Left colon (tissue), 2 donors: ENCODE measurements around the gene NRXN2. TPM values are rescaled to one million over a fixed set of nuclear protein-coding genes. Genes with fewer than 3 reads are reported as not detected.
"Not testable (repeated sequence)": the region's sequence is repeated elsewhere in the genome, so short reads cannot be mapped to it uniquely, and the experiment has no call there.

Source experiments
- ATAC-seq: fragments of 200-7000 bp; cut with Tn5 transposase; one replicate; pipeline ENCODE4 v1.9.1; 2020; ENCODE audit warnings: mild to moderate bottlenecking, moderate library complexity
- DNase-seq, 2 donors: peaks; one replicate each; pipeline ENCODE4 v3.0.0-alpha.2; 2020
- intact Hi-C, 2 donors: fragments of 100-400 bp; cut with DNase I in 1 of 2; cut with micrococcal nuclease in 1 of 2; formaldehyde crosslinking; loops; one replicate each; pipeline versions ENCODE4 v1.11.2 to v1.14.0; 2022; cut with DNase I, micrococcal nuclease
- total RNA-seq, 2 donors: library from RNA; stranded (reverse); fragmentation: NEBNext Ultra II Directional; extraction: Animal tissue kit (Norgen Biotek cat#: 25700); gene quantifications; one replicate each; pipeline ENCODE4 v1.2.1, GENCODE V29; 2021
- donor health status: DM: no; HTN: no; CAD: no.
- donor health status: DM: yes; HTN: yes; CAD: no.

Gene NRXN2
- total RNA-seq, 2 donors from 2014 or later, result 3.6 to 5.3 TPM

DNA sequence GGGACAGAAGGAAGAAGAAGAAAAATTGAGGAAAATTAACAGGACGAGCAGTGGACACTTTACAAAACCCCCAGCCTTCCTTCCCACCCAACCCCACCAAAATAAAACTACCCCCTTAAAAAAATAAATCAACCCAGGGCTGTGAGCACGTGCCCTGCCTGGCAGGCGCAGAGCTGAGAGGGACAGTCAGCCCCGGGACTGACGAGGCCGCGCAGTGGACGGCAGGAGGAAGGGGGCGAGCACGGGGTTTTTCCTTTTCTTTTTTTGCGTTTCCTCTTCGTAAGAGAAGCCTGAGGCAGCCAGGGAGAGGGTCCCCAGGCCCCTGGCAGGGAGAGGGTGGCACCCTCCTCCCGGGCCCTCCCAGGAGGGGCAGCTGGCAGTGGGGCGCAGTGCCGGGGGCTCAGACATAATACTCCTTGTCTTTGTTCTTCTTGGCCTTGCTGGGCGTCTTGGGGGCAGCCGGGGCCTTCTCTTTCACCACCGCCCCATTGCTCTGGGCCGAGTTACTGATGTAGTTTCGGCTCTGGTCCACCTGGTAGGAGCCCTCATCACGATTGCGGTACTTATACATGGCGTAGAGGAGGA, 116.1 kb downstream of the NRXN2 start:
- ATAC-seq, result no peak
- DNase-seq, result no peak
- intact Hi-C loops, result no loop called here

DNA sequence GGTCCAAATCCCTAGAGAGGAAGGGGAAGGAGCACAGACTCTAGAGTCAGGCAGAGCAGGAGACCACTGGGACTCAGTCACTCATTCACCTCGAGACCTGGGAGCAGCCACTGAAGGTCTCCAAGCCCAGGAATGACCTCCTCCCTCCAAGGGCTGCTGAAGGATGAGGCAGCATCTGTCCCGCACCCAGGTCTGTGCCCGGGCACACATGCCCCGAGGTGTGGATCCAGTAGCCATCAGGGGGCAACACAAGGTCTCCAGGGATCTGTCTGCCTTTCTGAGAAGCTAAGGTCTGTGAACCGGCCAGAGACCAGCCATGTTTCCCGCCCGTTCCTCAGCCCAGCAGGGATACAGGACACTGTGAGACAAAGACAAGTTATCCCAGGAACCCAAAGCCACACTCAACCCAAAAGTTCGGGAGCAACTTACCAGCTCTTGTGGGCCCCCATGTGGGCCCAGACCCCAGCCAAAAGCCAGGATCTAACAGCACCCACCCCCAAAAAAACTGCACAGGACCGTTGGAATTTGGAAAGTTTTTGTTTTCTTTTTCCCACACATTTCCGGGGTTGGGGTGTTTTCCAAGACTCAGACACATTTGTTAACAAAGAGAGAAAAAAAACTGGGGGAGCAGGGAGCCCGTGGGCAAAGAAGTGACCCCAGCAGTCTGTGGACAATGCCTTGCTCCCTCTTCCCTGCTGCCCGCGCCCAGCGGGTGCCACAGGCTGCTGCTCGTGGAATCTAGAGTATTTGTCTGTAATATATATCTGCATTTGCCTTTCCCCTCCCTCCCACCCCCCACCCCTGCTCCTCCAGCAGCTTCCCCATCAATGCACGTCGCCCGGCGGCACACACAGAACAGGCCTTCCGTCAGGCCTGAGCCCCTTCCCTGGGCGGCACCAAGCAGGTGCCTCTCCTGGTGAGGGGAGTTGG, 117.1 kb downstream of the NRXN2 start:
- DNase-seq (no peak), ATAC-seq (no peak)
- intact Hi-C loops, result no loop called here

DNA sequence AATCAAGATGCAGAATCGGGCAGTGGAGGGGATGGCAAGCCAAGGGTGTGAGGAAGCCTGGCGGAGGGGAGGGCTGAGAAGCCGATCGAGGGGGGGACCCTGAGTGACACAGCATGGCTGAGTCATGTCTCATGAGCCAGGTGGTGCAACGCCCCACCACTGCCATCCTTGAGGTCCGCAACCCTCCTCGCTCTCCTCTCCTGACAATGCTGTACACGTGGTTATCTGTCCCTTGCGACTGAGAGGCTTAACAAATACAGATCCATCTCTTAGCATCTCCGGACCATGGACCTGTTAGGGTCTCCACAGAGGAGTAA, 117.8 kb downstream of the NRXN2 start:
- intact Hi-C loops, result no loop called here
- ATAC-seq, result no peak
- DNase-seq, result no peak

DNA sequence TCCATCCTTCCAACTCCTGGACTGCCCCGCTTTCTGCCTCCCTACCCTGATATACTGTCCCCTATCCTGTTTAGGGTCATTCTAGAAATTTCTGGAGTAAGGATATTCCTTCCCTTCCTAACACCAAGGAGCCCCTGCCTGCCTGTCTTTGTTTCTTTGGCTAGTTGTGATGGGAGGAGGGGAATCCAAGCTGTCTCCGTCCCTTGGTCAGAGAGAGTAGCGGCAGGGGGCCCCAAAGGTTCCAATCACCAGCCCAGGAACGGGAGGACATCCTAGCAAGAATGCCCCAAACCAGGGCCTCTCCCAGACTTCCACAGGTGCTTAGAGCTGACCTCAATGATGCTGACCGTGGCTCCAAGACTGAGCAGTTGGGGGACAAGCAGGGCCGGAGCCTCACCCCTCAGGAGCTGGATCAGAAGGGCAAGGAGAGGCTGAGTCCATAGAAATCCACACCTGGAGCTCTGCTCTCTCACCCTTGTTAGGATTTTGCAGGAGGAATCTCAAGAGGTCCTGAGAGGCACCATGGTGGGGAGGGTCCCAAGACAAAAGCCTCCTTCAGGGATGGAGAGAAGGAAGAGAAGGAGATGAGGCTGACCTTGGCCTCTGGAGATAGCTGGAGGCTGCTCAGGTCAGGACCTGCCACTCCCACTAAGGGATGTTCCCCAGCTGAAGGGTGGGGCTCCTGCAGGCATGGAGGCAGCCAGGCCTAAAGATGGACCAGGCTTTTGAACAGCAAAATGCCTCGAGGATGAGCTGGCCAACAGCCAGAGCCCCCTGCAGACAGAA, 118.3 kb downstream of the NRXN2 start:
- intact Hi-C loops, result no loop called here
- DNase-seq (no peak), ATAC-seq (no peak)

DNA sequence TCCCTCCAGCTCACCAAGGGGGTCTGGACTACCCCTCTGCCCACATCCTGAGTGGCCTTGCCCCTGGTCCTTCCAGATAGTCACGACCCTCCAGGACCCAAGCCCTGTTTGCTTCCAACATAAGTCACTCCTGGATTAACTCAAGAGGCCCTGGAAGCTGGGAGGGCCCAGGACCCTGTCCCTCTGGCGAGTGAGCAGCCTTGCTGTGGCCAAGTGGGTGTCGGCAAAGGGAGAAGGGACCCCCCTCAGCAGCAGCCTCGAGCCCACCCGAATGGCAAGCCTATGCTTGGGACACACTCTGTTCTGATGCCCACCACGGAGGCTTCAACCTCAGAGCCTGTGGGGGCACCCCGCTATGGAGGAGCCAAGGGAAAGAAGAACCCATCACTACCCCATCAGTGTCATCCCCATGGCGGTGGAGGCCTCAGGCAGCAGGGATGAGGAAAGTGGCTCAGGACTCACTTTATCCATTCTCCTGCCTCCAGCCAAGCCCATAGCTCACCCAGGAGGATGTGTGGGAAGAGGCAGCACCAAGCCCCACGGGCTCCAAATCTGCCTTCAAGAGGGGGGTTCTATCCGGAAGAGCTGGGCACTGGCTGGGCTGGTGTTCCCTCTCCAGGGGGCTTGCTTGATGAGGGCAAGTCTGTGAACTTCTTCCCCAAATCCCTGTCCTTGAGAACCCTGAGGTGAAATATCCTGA, 119.4 kb downstream of the NRXN2 start:
- intact Hi-C loops, result no loop called here
- DNase-seq (no peak), ATAC-seq (no peak)

DNA sequence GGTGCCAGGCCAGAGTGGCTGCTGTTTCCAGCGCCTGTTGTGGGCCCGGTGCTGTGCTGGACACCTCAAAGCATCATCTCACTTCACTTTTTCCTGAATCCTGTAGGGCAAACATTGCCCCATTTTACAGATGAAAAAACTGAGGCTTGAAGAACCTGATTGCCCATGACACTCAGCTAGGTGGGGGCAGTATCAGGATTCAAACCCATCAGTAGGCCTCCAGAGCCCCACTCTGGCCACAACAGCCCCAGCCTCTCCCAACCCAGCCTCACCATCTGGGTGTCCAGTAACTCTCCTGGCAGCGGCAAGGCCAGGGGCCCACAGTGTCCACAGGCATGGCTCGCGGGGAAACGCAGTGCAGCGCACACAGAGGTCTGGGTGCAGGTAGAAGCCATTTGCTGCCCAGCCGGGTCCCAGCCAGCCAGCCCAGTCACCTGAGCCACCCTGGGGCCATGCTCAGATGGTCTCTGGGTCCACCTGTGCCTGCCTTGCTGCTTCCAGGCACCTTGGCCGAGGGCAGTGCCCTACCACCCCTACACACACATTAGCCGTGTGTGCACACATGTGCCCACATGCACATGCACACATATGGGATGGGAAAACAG, 120.4 kb downstream of the NRXN2 start:
- intact Hi-C loops, result no loop called here
- ATAC-seq, result no peak
- DNase-seq, result no peak

DNA sequence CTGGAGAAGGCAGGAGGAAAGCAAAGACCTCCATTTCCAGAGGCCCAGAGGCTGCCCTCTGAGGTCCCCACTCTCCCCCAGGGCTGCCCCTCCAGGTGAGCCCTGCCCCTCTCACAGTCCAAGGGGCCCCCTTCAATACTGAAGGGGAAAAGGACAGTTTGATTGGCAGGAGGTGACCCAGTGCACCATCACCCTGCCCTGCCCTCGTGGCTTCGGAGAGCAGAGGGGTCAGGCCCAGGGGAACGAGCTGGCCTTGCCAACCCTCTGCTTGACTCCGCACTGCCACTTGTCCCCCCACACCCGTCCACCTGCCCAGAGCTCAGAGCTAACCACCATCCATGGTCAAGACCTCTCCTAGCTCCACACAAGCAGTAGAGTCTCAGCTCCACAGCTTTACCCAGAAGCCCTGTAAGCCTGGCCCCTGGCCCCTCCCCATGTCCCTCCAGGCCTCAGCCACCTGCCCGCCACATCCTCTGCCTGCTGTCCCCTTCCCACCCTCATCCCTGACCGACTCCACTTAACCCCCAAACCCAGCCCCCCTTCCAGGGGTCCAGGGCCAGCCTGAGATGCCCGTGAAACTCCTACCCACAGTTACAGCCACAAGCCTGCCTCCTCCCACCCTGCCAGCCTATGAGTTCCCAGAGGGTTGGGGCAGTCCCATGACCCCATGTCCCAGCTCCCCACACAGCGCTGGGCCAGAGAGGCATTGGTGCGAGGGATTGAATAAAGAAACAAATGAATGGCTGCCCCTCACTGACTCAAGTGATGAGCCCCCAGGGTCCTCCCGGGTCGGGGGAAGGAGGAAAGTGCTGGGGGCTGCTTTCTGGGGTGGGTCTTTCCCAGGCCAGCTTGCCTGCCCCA, 121.2 kb downstream of the NRXN2 start:
- ATAC-seq (no peak), DNase-seq (no peak)
- intact Hi-C loops, result no loop called here

DNA sequence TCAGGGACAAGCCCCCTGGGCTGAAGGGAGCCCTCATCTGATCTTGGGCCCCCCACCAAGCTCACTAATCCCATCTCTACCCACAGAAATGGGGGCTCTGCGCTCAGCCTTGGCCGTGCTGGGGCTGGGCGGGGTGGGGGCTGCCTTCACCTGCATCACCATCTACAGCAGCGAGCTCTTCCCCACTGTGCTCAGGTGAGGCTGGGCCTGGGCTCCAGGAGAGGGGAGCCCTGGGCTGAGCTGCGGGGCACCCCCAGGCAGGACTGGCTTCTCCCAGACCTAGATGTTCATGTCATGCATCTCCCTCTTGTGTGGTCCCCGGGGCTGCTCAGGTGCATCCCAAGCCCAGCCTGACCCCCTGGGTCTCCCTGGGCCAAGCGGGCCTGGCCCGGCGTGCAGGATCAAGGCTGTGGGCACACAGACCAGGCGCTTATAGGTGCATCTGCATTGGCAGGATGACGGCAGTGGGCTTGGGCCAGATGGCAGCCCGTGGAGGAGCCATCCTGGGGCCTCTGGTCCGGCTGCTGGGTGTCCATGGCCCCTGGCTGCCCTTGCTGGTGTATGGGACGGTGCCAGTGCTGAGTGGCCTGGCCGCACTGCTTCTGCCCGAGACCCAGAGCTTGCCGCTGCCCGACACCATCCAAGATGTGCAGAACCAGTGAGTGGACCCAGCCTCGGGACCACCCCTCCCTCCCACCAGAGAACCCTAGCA, 122.6 kb downstream of the NRXN2 start:
- DNase-seq (no peak), ATAC-seq (no peak)
- intact Hi-C loops, result no loop called here

DNA sequence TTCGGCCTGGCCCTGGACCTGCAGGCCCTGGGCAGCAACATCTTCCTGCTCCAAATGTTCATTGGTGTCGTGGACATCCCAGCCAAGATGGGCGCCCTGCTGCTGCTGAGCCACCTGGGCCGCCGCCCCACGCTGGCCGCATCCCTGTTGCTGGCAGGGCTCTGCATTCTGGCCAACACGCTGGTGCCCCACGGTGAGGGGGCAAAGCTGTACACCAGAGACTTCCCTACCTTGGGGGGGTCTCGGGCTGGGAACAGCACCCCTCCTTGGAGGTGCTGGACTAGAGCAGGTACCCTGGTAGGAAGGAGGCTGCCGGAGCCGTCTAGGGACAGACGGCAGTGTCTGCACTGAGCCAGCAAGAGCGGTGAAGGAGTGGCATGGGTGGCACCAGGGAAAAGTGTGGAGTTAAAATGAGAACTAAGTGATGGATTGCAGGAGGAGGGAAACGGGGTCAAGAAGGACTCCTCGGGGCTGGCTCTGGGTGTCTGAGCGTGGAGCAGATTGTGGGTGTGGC, 123.2 kb downstream of the NRXN2 start:
- ATAC-seq (no peak), DNase-seq (no peak)
- intact Hi-C loops, result no loop called here

DNA sequence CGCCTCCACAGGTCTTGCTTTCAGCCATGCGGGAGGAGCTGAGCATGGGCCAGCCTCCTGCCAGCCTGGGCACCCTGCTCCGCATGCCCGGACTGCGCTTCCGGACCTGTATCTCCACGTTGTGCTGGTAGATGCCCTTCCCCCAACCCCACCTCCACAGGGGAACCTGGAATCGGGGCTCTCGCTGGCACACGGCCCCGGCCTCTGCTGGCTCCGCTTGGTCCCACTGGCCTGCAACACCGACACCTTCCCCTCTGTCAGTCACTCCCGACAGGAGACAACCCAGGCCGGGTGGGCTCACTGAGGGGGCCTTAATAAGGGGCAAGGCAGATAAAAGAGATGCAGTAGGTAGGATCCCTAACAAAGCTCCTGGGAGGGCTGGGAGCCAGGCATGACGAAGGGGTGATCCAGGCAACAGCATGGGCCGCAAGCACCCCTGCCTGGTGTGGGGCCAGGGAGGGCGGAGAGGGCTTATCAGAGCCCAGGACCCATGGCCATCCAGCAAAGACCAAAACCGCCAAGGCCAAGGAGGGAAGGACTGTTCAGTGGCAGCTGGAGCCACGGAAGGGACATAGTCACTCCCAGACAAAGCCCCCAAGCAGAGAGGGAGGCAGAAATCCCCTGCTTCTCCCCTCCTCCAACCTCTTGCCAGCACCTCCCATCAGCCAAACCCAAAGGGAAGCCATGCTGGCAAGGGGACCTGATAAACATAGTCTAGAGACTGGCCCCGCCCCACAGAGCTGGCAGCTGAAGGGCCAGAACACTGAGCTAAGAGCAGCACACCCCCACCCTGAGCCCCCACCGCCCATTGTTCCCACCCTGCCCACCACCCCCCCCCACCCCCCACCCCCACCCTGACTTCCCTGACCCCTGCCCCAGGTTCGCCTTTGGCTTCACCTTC, 124.0 kb downstream of the NRXN2 start:
- ATAC-seq (no peak), DNase-seq (no peak)
- intact Hi-C loops, result no loop called here

DNA sequence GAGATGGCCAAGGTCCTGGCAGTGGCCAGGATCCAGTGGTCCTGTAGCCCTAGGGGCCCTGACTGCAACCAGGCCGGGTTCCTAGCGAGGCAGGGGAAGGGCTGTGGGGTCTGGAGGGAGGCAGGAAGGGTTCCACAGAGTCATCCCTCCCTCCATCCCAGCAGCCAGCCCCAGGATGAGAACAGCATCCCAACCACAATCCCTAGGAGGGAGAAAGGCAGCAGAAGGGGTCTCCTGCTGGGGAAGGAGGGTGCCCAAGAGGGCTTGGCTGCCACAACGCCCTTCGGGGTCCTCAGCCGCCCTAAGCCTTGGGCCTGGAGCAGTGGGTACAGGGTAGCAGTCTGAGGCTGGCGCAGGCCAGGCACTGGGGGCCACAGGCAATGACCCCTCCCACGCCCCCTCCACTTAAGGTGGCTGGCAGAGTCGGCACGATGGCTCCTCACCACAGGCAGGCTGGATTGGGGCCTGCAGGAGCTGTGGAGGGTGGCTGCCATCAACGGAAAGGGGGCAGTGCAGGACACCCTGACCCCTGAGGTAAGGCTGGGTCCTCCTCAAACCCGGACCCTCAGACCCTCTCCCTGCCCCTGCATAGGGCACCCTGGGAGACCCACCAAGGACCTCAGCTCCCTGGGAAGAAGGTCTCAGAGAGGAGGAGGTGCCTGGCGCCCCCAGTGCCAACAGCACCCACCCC, 124.7 kb downstream of the NRXN2 start:
- no peak for DNase-seq
- no peak for ATAC-seq
- intact Hi-C loops, result no loop called here

DNA sequence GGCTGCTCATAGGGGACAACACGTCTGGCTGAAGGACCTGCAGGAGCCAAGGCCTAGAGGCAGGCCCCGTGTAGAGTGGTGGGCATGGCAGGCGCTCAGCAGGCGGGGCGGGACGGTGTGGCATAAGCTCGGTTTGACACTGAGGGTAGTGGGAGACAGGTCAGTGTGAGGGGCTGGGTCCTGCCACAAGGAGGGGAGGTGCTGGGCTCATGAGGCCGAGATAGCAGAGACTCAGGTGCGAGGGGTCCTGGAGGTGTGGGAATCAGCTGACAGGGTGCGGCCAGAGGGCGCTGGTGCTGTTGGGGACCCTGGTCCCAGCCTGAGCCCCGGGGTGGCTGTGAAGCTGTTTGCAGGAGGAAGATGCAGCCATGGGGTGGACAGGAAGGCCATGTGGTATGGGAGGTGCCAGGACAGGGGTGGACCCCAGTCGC, 125.3 kb downstream of the NRXN2 start:
- intact Hi-C loops, result no loop called here
- no peak for DNase-seq
- ATAC-seq, result no peak

DNA sequence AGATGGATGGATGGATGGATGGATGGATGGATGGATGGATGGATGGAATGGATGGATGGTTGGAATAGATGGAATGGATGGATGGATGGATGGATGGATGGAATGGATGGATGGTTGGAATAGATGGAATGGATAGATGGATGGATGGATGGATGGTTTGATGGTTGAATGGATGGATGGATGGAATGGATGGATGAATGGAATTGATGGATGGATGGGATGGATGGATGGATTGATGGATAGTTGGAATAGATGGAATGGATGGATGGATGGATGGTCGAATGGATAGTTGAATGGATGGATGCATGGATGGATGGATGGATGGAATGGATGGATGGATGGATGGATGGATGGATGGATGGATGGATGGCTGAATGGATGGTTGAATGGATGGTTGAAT, 127.1 kb downstream of the NRXN2 start:
- ATAC-seq, intact Hi-C loops, DNase-seq: not testable (repeated sequence)

DNA sequence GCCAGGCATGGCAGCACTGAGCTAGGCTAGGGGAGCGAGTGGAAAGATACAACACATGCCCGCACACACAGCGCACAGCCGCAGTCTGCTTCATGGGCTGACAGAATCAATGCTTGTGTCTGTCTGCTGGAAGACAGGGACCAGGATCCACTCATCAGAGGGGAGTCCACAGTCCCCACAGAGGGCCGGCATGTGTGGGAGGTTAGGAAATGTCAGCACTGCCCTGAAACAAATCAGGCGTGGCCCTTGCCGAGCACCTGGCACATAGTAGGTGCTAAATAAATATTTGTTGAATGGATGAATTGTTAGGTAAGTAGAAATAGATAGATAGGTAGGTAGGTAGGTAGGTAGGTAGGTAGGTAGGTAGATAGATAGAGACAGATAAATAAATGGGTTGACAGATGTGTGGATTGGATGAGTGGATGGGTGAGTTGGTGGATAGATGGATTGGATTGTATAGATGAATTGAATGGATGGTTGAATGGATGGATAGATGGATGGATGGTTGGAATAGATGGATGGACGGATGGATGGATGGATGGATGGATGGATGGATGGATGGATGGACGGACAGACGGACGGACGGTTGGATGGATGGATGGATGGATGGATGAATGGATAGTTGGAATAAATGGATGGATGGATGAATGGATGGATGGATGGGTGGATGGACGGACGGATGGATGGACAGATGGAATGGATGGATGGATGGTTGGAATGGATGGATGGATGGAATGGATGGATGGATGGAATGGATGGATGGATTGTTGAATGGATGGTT, 128.6 kb downstream of the NRXN2 start:
- intact Hi-C loops, result no loop called here
- DNase-seq, result no peak
- ATAC-seq, result no peak
